Endothelial cell of umbilical vein (primary cell): ENCODE measurements around the gene GTF2IRD1. TPM values are rescaled to one million over a fixed set of nuclear protein-coding genes. Genes with fewer than 3 reads are reported as not detected.
A peak's percentile ranks its signal among the peaks of the same experiment; 100 is the strongest.

Experiments
- BruUV-seq: library from RNA; stranded (reverse); fragments of 400-500 nt; replicated peaks from 2 replicates; lab custom pipeline; 2021; lab: Mats Ljungman, UMichigan
- CTCF ChIA-PET: fragments of 300-600, 350-600 bp; sonication (Branson Sonifier 250); formaldehyde crosslinking; loops from one replicate; lab custom pipeline; 2021; ENCODE audit warnings: antibody characterized with exemption, inconsistent platforms; lab: Charles Lee
- POLR2A ChIA-PET: fragments of 300-600, 350-600 bp; sonication (Branson Sonifier 250); formaldehyde crosslinking; loops from one replicate; lab custom pipeline; 2021; ENCODE audit warnings: antibody characterized with exemption, inconsistent platforms; lab: Charles Lee
- DNase-seq: peaks from one replicate; pipeline ENCODE4 v3.0.0-alpha.2; 2011; ENCODE audit warnings: low read depth, low spot score
- FAIRE-seq: peaks from 2 replicates; lab custom pipeline; 2011; peaks lifted over from hg19 to GRCh38; lab: Jason Lieb, UNC
- H2AFZ ChIP-seq: 2 replicates; pipeline ENCODE4 v1.6.0; 2012; ENCODE audit warnings: low read depth, low read length, control low read depth, inconsistent platforms
- H3K27ac ChIP-seq: 2 replicates; pipeline ENCODE4 v1.5.1; 2011; ENCODE audit warnings: low read depth, mild to moderate bottlenecking, control low read depth, low read length, moderate library complexity; ENCODE audit not compliant: insufficient read depth
- H3K27me3 ChIP-seq, 2 experiments: 2 replicates each; pipeline versions ENCODE4 v1.6.0 to v1.6.1; 2011; ENCODE audit warnings: low read length in 2 of 2, mixed read lengths in 1 of 2; ENCODE audit not compliant: control insufficient read depth in 2 of 2, insufficient read depth in 2 of 2
- H3K36me3 ChIP-seq, 2 experiments: 2 replicates in 1 of 2; 3 replicates in 1 of 2; pipeline ENCODE4 v1.5.1; 2011; ENCODE audit warnings: low read length in 2 of 2, mild to moderate bottlenecking in 1 of 2, moderate library complexity in 1 of 2; ENCODE audit not compliant: control insufficient read depth in 2 of 2, insufficient read depth in 2 of 2; ENCODE audit errors: extremely low read depth in 1 of 2
- H3K4me1 ChIP-seq: 3 replicates; pipeline ENCODE4 v1.5.1; 2011; ENCODE audit warnings: mild to moderate bottlenecking, low read length; ENCODE audit not compliant: control insufficient read depth, insufficient read depth; ENCODE audit errors: extremely low read depth
- H3K4me2 ChIP-seq: 2 replicates; pipeline ENCODE4 v1.6.1; 2011; ENCODE audit warnings: low read length, control low read depth, mixed read lengths; ENCODE audit not compliant: insufficient read depth
- H3K4me3 ChIP-seq, 3 experiments: fragments of 200-600 bp in 1 of 3; sonication (generic), shearing (Covaris generic) in 1 of 3; replicated peaks in 1 of 3; 2 replicates each; pipeline ENCODE4 v1.5.1; 2011 to 2016; ENCODE audit warnings: control low read depth in 3 of 3, low read length in 3 of 3, mild to moderate bottlenecking in 2 of 3, inconsistent platforms in 1 of 3, low read depth in 1 of 3, moderate library complexity in 1 of 3; ENCODE audit not compliant: insufficient read depth in 1 of 3
- H3K79me2 ChIP-seq: 2 replicates; pipeline ENCODE4 v1.6.0; 2012; ENCODE audit warnings: low read length, inconsistent platforms; ENCODE audit not compliant: control insufficient read depth, insufficient read depth
- H3K9ac ChIP-seq: replicated peaks from 2 replicates; pipeline ENCODE3; 2011; ENCODE audit warnings: low read length, control low read depth; ENCODE audit not compliant: insufficient read depth; ENCODE audit errors: extremely low read depth
- H3K9me1 ChIP-seq: replicated peaks from 3 replicates; pipeline ENCODE4 v1.6.0; 2011; ENCODE audit warnings: mild to moderate bottlenecking, low read length; ENCODE audit not compliant: control insufficient read depth, insufficient read depth; ENCODE audit errors: extremely low read depth
- H3K9me3 ChIP-seq: replicated peaks from 2 replicates; pipeline ENCODE4 v1.5.1; 2012; ENCODE audit warnings: low read length, inconsistent platforms; ENCODE audit not compliant: control insufficient read depth, insufficient read depth
- H4K20me1 ChIP-seq: replicated peaks from 2 replicates; pipeline ENCODE3; 2011; ENCODE audit warnings: mild to moderate bottlenecking, low read length; ENCODE audit not compliant: control insufficient read depth, insufficient read depth; ENCODE audit errors: extremely low read depth
- EZH2 ChIP-seq: IDR thresholded peaks from 2 replicates; pipeline ENCODE4 v1.6.1; 2012; ENCODE audit warnings: borderline replicate concordance, low read depth, mild to moderate bottlenecking, moderate library complexity, low read length, inconsistent platforms; ENCODE audit not compliant: severe bottlenecking
- FOS ChIP-seq: IDR thresholded peaks from 2 replicates; pipeline ENCODE4 v1.6.1; 2011; ENCODE audit warnings: mild to moderate bottlenecking, low read length, moderate library complexity, borderline replicate concordance; ENCODE audit not compliant: insufficient read depth
- GATA2 ChIP-seq: IDR thresholded peaks from 2 replicates; pipeline ENCODE4 v1.7.0; 2011; ENCODE audit warnings: low read depth, mild to moderate bottlenecking, moderate library complexity, mixed read lengths, low read length; ENCODE audit not compliant: insufficient read length, insufficient read depth
- JUN ChIP-seq: IDR thresholded peaks from 2 replicates; pipeline ENCODE4 v1.6.1; 2011; ENCODE audit warnings: borderline replicate concordance, low read depth; ENCODE audit not compliant: insufficient read length, insufficient read depth
- MYC ChIP-seq: IDR thresholded peaks from one replicate; pipeline ENCODE4 v1.6.1; 2011; ENCODE audit warnings: mild to moderate bottlenecking, low read depth, low read length
- POLR2A ChIP-seq: IDR thresholded peaks from 2 replicates; pipeline ENCODE4 v1.6.1; 2012; ENCODE audit warnings: low read depth, mild to moderate bottlenecking, control low read depth, low read length
- POLR2AphosphoS5 ChIP-seq: IDR thresholded peaks from 2 replicates; pipeline ENCODE4 v1.6.1; 2012; ENCODE audit warnings: low read depth, mild to moderate bottlenecking, control low read depth, low read length, moderate library complexity; ENCODE audit not compliant: insufficient read depth
- dilution Hi-C: fragments of 300-500 bp; cut with MboI; formaldehyde crosslinking; loops from one replicate; pipeline ENCODE4 v1.15.0; 2019; ENCODE audit warnings: low sequenced_read_pairs; ENCODE audit not compliant: extremely low pct_ligation_motif_present
- intact Hi-C: fragments of 100-400 bp; cut with micrococcal nuclease; formaldehyde crosslinking; loops from one replicate; pipeline ENCODE4 v1.10.0; 2022
- polyA plus RNA-seq, 4 experiments: library from polyadenylated mRNA; depleted of rRNA in 3 of 4; stranded (reverse) in 3 of 4; unstranded in 1 of 4; fragments of >200 nt; gene quantifications; 2 replicates each; pipeline versions ENCODE4 v1.2.1 to v1.2.3, GENCODE V29; 2011 to 2012; ENCODE audit warnings: missing spikeins in 1 of 4
- total RNA-seq: library from RNA; stranded (reverse); gene quantifications from 2 replicates; pipeline ENCODE4 v1.2.3, GENCODE V29; 2021
- TF ChIP-seq, protein P1 (sequence below): IDR thresholded peaks from 2 replicates; pipeline ENCODE4 v1.6.1; 2011; ENCODE audit not compliant: insufficient read depth, insufficient read length
- TF ChIP-seq, protein P2 (sequence below), 2 donors: IDR thresholded peaks; 1 replicate in 1 of 2; 2 replicates in 1 of 2; pipeline ENCODE4 v1.5.1; 2011; ENCODE audit warnings: low read length in 2 of 2, mild to moderate bottlenecking in 2 of 2, moderate library complexity in 2 of 2, control low read depth in 1 of 2, inconsistent platforms in 1 of 2, low read depth in 1 of 2; ENCODE audit not compliant: insufficient read depth in 1 of 2; ENCODE audit errors: extremely low read depth in 1 of 2

GTF2IRD1 gene
- total and polyA plus RNA-seq, 2 donors (not counting 3 experiments of a cell fraction or from before 2014, with no cell fraction given), result 14.2 to 24.2 TPM

DNA sequence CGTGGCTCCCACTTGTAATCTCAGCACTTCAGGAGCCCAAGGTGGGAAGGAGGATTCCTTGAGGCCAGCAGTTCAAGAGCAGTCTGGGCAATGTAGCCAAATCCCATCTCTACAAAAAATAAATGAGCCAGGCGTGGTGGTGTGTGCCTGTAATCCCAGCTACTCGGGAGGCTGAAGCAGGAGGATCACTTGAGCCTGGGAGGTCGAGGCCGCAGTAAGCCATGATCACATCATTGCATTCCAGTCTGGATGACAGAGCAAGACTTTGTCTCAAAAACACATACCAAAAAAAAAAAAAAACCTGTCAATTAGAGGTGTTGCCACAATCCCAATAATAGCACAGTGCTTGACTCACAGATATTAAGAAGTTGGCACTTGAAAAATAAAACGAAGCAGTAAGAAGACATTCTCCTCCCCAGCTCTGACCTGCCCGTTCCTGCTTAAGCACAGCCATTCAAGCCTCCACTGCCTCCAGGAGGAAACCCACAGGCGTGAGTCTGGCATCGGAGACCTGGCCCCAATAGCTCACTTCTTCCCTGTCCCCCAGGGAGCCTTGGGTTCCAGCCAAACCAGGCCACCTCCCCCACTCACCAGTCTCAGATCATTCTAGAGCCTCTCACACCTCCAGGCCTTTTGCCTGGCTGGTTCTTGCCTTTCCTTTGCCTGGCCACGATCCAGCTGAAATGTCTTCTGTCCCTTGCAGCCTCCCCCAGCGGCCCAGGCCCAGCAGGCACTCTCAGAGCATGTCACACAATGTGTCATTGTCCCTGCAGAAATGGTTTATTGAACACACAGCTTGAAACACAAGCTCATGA is 158.5 kb downstream of the GTF2IRD1 start:
- H3K27me3 ChIP-seq, result no peaks in the 10 kb centered on the region
- peak; percentile 9 for DNase-seq
- CTCF ChIA-PET, result interaction anchor here (0.7 to 0.8 kb wide), 2 partner anchors 13 to 38 kb away, joined by 3 read pairs; no protein-coding TSS in a partner anchor
- no peak overlapping the region for H3K9ac ChIP-seq
- intact Hi-C loops (no loop called here), dilution Hi-C loops (no loop called here)
- no peak overlapping the region for H2AFZ ChIP-seq
- no peak overlapping the region for H3K4me2 ChIP-seq
- no peak overlapping the region for H3K27ac ChIP-seq
- H3K36me3 ChIP-seq, result no peaks in the 10 kb centered on the region
- no peaks in the 10 kb centered on the region for H4K20me1 ChIP-seq
- POLR2A ChIA-PET, result no interaction called here
- no peaks in the 10 kb centered on the region for H3K9me3 ChIP-seq
- H3K4me3 ChIP-seq, result no peak overlapping the region
- no peaks in the 10 kb centered on the region for H3K9me1 ChIP-seq
- FAIRE-seq, result no peak
- H3K79me2 ChIP-seq, result no peaks in the 10 kb centered on the region
- no peak for TF ChIP-seq JUN
- TF ChIP-seq GATA2, result no peak
- no peak for TF ChIP-seq POLR2AphosphoS5
- no peak for TF ChIP-seq FOS
- TF ChIP-seq, protein P1, sequence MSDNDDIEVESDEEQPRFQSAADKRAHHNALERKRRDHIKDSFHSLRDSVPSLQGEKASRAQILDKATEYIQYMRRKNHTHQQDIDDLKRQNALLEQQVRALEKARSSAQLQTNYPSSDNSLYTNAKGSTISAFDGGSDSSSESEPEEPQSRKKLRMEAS, result no peak
- no peak for TF ChIP-seq MYC
- no peak for TF ChIP-seq EZH2
- no peak for TF ChIP-seq POLR2A
- TF ChIP-seq, protein P2, sequence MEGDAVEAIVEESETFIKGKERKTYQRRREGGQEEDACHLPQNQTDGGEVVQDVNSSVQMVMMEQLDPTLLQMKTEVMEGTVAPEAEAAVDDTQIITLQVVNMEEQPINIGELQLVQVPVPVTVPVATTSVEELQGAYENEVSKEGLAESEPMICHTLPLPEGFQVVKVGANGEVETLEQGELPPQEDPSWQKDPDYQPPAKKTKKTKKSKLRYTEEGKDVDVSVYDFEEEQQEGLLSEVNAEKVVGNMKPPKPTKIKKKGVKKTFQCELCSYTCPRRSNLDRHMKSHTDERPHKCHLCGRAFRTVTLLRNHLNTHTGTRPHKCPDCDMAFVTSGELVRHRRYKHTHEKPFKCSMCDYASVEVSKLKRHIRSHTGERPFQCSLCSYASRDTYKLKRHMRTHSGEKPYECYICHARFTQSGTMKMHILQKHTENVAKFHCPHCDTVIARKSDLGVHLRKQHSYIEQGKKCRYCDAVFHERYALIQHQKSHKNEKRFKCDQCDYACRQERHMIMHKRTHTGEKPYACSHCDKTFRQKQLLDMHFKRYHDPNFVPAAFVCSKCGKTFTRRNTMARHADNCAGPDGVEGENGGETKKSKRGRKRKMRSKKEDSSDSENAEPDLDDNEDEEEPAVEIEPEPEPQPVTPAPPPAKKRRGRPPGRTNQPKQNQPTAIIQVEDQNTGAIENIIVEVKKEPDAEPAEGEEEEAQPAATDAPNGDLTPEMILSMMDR (IDR thresholded peaks at IDR 0.05; ENCODE audit: extremely low read depth in 1 of 2, insufficient read depth in 1 of 2, low read depth in 1 of 2, low read length in 2 of 2), result no peak
- peaks cover 2% of the 10 kb centered on the region for H3K4me1 ChIP-seq
- no TSS peak for BruUV-seq
